ACC112 (cell line): ENCODE data around the gene CNEP1R1.

Experiments used
- H2AFZ ChIP-seq: fragments of 200-600 bp; sonication (generic); one replicate; pipeline ENCODE4 v1.6.0; 2017; ENCODE audit warnings: antibody characterized with exemption, low read length; ENCODE audit not compliant: unreplicated experiment
- H3K27ac ChIP-seq: fragments of 200-600 bp; sonication (generic); 2 replicates; pipeline ENCODE4 v1.5.1; 2014; ENCODE audit warnings: low read depth, mild to moderate bottlenecking, antibody characterized with exemption, low read length, moderate library complexity
- H3K27me3 ChIP-seq: fragments of 200-600 bp; sonication (generic); 2 replicates; pipeline ENCODE4 v1.6.1; 2014; ENCODE audit warnings: mild to moderate bottlenecking, antibody characterized with exemption, low read length, moderate library complexity, mixed read lengths; ENCODE audit not compliant: insufficient read depth
- H3K36me3 ChIP-seq: fragments of 200-600 bp; sonication (generic); 2 replicates; pipeline ENCODE4 v1.6.1; 2016; ENCODE audit warnings: mild to moderate bottlenecking, antibody characterized with exemption, low read length, moderate library complexity, mixed read lengths; ENCODE audit not compliant: insufficient read depth
- H3K4me1 ChIP-seq: fragments of 200-600 bp; sonication (generic); one replicate; pipeline ENCODE4 v1.6.1; 2016; ENCODE audit warnings: low read length, mixed read lengths; ENCODE audit not compliant: insufficient read depth, unreplicated experiment, control insufficient read depth
- H3K4me3 ChIP-seq: fragments of 200-600 bp; sonication (generic); 2 replicates; pipeline ENCODE4 v1.5.1; 2014; ENCODE audit warnings: mild to moderate bottlenecking, low read depth, low read length
- H3K79me2 ChIP-seq: fragments of 200-600 bp; sonication (generic); one replicate; pipeline ENCODE4 v1.6.0; 2016; ENCODE audit warnings: low read length; ENCODE audit not compliant: control insufficient read depth, unreplicated experiment, insufficient read depth

Gene CNEP1R1

DNA sequence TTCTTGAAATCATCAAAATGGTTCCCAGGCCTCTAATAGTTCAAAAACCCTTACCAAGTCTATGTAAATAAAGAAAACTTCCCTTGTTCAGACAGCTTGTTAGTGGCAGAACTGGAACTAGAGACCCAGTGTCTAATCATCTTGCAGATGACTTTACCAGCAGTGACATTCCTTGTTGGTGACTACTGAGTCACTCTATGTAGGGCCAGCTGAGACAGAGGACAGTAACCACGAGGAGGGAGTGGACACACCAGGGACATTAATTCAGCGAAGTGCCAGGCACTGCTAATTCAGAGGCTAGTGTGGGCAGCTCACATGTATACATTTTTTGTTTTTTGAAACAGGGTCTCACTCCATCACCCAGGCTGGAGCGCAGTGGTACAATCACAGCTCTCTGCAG, 34.6 kb downstream of the CNEP1R1 start:
- no peaks in the 10 kb centered on the region for H3K4me1 ChIP-seq
- no peak overlapping the region for H3K27ac ChIP-seq
- no peaks in the 10 kb centered on the region for H3K36me3 ChIP-seq
- H3K4me3 ChIP-seq: no peak overlapping the region
- no peaks in the 10 kb centered on the region for H3K27me3 ChIP-seq
- no peak overlapping the region for H2AFZ ChIP-seq
- no peaks in the 10 kb centered on the region for H3K79me2 ChIP-seq

DNA sequence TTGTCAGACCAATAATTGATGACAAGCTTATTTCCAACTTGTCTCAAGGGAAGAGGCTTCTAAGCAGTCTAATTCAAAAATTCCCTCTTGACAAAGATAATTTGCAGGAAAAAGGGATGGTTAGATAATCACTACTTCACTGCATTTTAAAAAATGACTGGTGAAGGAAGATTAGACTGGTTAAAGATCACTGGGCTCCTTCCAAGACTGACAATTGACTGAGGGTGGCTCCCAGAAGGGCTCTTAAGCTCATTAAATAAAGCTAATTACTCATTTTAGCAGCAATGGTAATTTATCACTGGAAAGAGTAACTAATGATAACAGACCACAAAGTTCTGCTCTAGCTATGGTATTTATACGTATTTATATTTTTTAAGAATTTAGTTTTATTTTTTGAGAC, 36.3 kb downstream of the CNEP1R1 start:
- no peak overlapping the region for H3K27ac ChIP-seq
- H2AFZ ChIP-seq: no peak overlapping the region
- H3K79me2 ChIP-seq: peaks cover under 1% of the 10 kb centered on the region
- H3K27me3 ChIP-seq: no peaks in the 10 kb centered on the region
- no peaks in the 10 kb centered on the region for H3K36me3 ChIP-seq
- no peaks in the 10 kb centered on the region for H3K4me1 ChIP-seq
- H3K4me3 ChIP-seq: no peak overlapping the region

DNA sequence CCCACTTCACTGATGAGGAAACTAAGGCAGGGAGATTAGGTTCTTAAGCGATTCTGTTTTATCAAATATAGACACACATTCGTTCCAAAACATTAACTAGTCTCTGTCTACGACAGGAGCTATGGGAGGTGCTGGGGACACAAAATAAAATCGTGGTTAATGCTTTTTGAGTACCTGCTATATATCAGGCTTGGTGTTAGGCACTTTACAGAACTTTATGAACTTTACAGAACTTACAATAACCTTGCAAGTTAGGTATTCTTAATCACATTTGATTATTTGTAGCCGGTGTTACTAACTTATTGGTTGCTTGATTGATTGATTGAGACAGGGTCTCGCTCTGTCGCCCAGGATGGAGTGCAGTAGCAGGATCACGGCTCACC, 40.2 kb downstream of the CNEP1R1 start:
- H3K27ac ChIP-seq: no peak overlapping the region

GRCh38 chr16:50065624-50066481, 40.8 kb downstream of the CNEP1R1 start, which contains the start of gene HEATR3:
TSS of gene HEATR3 (plus strand) at chr16:50065970. CDS start at chr16:50066132, 162 bp downstream.
- peaks cover 39% of the 10 kb centered on the region for H3K79me2 ChIP-seq
- 0 out of 2 replicates have a peak, but pooled peaks cover 6% of the 10 kb centered on the region for H3K36me3 ChIP-seq
- peak within 1 kb of the TSS; percentile 89 for H3K4me3 ChIP-seq
- no peaks in the 10 kb centered on the region for H3K27me3 ChIP-seq
- H3K4me1 ChIP-seq: peaks cover 22% of the 10 kb centered on the region
- H3K27ac ChIP-seq: peak within 1 kb of the TSS; percentile 84
- peak within 1 kb of the TSS; percentile 100 for H2AFZ ChIP-seq

More for the DNA sequence above, 40.2 kb downstream of the CNEP1R1 start:
- Histone ChIP-seq H3K4me1 (peaks cover 22% of the 10 kb centered on the region), H3K4me3 (peak overlapping the region; percentile 89), H3K36me3 (0 out of 2 replicates have a peak, but pooled peaks cover 6% of the 10 kb centered on the region), H3K79me2 (peaks cover 39% of the 10 kb centered on the region), H3K27me3 (no peaks in the 10 kb centered on the region), H2AFZ (peak overlapping the region; percentile 57)

DNA sequence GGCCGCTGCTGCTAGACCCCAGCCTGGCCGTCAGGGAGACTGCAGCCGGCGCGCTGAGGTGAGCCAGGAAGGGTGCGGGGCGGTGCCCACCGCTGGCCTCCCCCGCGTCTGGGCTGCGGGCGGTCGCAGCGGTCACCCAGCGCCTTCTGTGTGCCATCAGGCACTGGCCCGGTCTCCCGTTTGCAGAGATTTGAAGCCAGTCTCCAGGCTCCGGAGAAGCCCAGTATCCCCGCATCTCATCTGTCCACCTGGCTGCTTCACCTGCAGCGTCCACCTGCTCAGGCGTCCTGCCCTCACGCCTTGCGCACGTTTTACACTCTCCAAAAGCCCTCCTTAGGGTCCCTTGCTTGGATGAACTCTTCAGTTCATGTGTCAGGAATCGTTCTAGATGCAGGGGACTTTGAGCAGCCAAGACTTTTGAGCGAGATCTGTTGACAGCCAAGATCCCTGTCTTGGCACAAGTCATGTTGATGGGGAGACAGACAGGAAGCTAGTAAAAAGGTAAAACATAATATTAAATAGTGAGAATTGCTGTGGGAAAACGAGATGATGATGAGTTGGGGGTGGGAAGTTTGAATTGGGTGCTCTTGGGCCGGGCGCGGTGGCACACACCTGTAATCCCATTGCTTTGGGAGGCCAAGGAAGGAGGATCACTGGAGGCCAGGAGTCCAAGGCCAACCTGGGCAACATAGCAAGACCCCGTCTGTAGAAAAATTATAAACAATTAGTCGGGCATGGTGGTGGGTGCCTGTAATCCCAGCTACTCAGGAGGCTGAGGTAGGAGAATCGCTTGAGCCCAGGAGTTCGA, 41.7 kb downstream of the CNEP1R1 start:
- peaks cover 39% of the 10 kb centered on the region for H3K79me2 ChIP-seq
- peak overlapping the region; percentile 28 for H2AFZ ChIP-seq
- no peak overlapping the region for H3K27ac ChIP-seq
- H3K36me3 ChIP-seq: 0 out of 2 replicates have a peak, but pooled peaks cover 6% of the 10 kb centered on the region
- H3K4me1 ChIP-seq: peaks cover 22% of the 10 kb centered on the region
- peak overlapping the region; percentile 89 for H3K4me3 ChIP-seq
- H3K27me3 ChIP-seq: no peaks in the 10 kb centered on the region

DNA sequence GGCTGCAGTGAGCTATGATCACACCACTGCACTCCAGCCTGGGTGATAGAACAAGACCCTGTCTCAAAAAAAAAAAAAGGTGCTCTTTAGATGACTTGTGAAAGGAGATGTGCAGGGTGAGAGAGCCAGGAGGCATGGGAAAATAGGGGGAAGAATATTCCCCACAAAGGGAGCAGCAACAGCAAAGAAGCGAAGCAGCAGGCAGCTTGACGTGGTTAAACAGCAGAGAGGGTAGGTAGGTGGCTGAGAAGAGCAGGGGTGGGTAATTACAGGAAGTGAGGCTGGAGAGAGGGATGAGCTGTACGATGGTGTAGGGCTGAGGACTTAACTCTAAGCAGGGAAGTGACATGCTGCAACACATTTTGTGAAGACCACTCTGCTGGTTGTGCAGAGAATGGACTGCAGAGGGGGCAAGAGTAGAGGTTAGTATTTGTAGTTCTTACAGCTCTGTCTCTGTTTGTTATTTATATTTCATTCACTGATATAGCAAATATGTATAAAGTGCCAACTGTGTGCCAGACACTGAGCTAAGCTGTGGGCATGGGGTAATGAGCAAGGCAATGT, 42.3 kb downstream of the CNEP1R1 start:
- Histone ChIP-seq H3K27me3 (no peaks in the 10 kb centered on the region), H3K79me2 (peaks cover 43% of the 10 kb centered on the region), H3K36me3 (peaks cover 8% of the 10 kb centered on the region; the same call in 1 of the 2 replicates), H2AFZ (no peak overlapping the region), H3K4me1 (peaks cover 22% of the 10 kb centered on the region), H3K4me3 (peak overlapping the region; percentile 89), H3K27ac (no peak overlapping the region)

GRCh38 chr16:50068550-50068949, 43.5 kb downstream of the CNEP1R1 start:
- Histone ChIP-seq H3K79me2 (peaks cover 49% of the 10 kb centered on the region), H2AFZ (no peak overlapping the region), H3K27ac (no peak overlapping the region), H3K36me3 (peaks cover 11% of the 10 kb centered on the region; the same call in 1 of the 2 replicates), H3K4me1 (peaks cover 22% of the 10 kb centered on the region), H3K27me3 (no peaks in the 10 kb centered on the region), H3K4me3 (0 out of 2 replicates have a peak overlapping the region, but pooled peaks have one; percentile 4)

DNA sequence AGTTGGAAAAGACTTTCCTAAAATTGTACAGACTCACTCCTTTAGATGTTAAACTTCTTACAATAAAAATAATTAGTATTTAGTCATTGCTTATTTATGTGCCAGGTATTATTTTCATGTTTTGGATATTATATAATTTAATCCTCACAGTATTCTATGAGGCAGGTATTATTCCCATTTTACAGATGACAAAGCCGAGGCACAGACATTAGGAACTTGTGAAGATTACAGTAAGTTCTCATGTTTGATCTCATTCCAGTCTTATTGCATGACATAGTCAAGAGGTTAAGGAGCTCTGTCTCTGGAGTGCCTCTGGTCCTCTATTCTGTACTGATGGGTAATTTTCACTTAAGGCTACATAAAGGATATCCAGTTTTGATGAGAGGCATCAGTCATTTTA, 44.0 kb downstream of the CNEP1R1 start:
- no peaks in the 10 kb centered on the region for H3K27me3 ChIP-seq
- no peak overlapping the region for H3K27ac ChIP-seq
- H2AFZ ChIP-seq: no peak overlapping the region
- H3K36me3 ChIP-seq: peaks cover 11% of the 10 kb centered on the region; the same call in 1 of the 2 replicates
- peaks cover 49% of the 10 kb centered on the region for H3K79me2 ChIP-seq
- no peak overlapping the region for H3K4me3 ChIP-seq
- peaks cover 22% of the 10 kb centered on the region for H3K4me1 ChIP-seq

DNA sequence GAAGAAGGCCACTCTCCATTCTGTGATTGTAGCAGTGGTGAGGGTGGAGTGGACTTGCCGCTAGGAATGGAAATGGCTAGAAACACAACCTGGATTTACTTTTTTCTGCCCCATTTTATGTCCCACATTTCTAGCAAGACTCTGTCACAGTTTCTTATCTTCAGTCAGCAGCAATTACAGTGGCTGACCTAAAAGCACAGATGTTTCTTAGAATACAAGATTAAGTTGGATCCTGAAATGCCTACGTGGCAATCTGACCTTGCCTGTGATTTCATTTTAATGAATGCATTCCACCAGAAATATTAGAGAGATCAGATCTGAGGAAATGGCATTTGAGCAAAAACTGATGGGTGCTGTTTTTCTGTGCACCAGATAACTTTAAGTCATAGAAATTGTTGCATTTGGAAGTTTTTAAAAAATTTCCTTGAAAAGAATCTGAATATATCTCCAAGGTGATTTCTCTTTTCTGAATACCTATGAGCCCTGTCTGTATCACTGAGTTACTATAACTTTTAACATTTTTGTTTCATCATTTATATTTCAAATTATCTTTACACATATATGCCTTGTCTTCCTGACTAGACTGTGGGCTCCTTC, 46.1 kb downstream of the CNEP1R1 start:
- no peak overlapping the region for H2AFZ ChIP-seq
- no peak overlapping the region for H3K4me3 ChIP-seq
- H3K79me2 ChIP-seq: peaks cover 49% of the 10 kb centered on the region
- peaks cover 22% of the 10 kb centered on the region for H3K4me1 ChIP-seq
- H3K27ac ChIP-seq: no peak overlapping the region
- no peaks in the 10 kb centered on the region for H3K27me3 ChIP-seq
- H3K36me3 ChIP-seq: peaks cover 11% of the 10 kb centered on the region; the same call in 1 of the 2 replicates

GRCh38 chr16:50072730-50073129, 47.7 kb downstream of the CNEP1R1 start:
- peaks cover 11% of the 10 kb centered on the region for H3K4me1 ChIP-seq
- no peak overlapping the region for H3K27ac ChIP-seq
- H3K79me2 ChIP-seq: peaks cover 35% of the 10 kb centered on the region
- H2AFZ ChIP-seq: no peak overlapping the region
- no peak overlapping the region for H3K4me3 ChIP-seq
- H3K36me3 ChIP-seq: peaks cover 11% of the 10 kb centered on the region; the same call in 1 of the 2 replicates
- no peaks in the 10 kb centered on the region for H3K27me3 ChIP-seq
